Psoas muscle (tissue), 8 donors: ENCODE measurements around the gene KIF23. TPM values are rescaled to one million over a fixed set of nuclear protein-coding genes. Genes with fewer than 3 reads are reported as not detected.
A peak's percentile ranks its signal among the peaks of the same experiment; 100 is the strongest.

Source experiments
- ATAC-seq, 4 donors: fragments of 200-7000 bp; cut with Tn5 transposase; one replicate each; pipeline ENCODE4 v1.9.1; 2020; ENCODE audit warnings: moderate library complexity in 3 of 4, mild to moderate bottlenecking in 2 of 4
- DNase-seq, 2 donors: peaks; one replicate each; pipeline ENCODE4 v3.0.0-alpha.2; 2020
- H3K27ac ChIP-seq: fragments of 200-600 bp; one replicate; pipeline ENCODE4 v1.8.0; 2022
- H3K27me3 ChIP-seq, 3 donors: fragments of 200-600 bp in 1 of 3; one replicate each; pipeline versions ENCODE4 v1.6.1 to v1.8.0; 2013 to 2022; ENCODE audit warnings: low read length in 2 of 3, mild to moderate bottlenecking in 2 of 3, moderate library complexity in 1 of 3; ENCODE audit not compliant: insufficient read depth in 3 of 3
- H3K36me3 ChIP-seq, 2 donors: fragments of 200-600 bp in 1 of 2; one replicate each; pipeline versions ENCODE4 v1.6.1 to v1.8.0; 2013 to 2022; ENCODE audit warnings: low read depth in 1 of 2, mild to moderate bottlenecking in 1 of 2, moderate library complexity in 1 of 2; ENCODE audit not compliant: insufficient read depth in 1 of 2
- H3K4me1 ChIP-seq: fragments of 200-600 bp; one replicate; pipeline ENCODE4 v1.8.0; 2022
- H3K4me3 ChIP-seq: fragments of 200-600 bp; one replicate; pipeline ENCODE4 v1.8.0; 2022; ENCODE audit warnings: mild to moderate bottlenecking
- H3K9me3 ChIP-seq: fragments of 200-600 bp; one replicate; pipeline ENCODE4 v1.8.0; 2022
- WGBS, 3 donors: extraction: QIAGEN DNeasy Blood & Tissue Kit; methylation state at CpG; one replicate each; pipeline versions ENCODE4 v1.1.6 to v1.1.7; 2013; 5-methylcytosine and 5-hydroxymethylcytosine counted together
- intact Hi-C, 2 donors: fragments of 100-400 bp; cut with DNase I; formaldehyde crosslinking; loops; one replicate each; pipeline versions ENCODE4 v1.11.0 to v1.14.2; 2022
- polyA plus RNA-seq, 3 donors: library from polyadenylated mRNA; stranded (reverse); fragments of 200-250 nt; gene quantifications; one replicate each; pipeline ENCODE4 v1.2.3, GENCODE V29; 2013
- total RNA-seq, 4 donors: library from RNA; stranded (reverse); fragmentation: NEBNext Ultra II Directional in 2 of 4; extraction: Animal tissue kit (Norgen Biotek cat#: 25700) in 2 of 4; gene quantifications; one replicate each; pipeline versions ENCODE4 v1.2.1 to v1.2.4, GENCODE V29; 2021 to 2023
- TF ChIP-seq, protein P1 (sequence below): fragments of 200-600 bp; IDR thresholded peaks from one replicate; pipeline ENCODE4 v1.8.0; 2022; ENCODE audit warnings: antibody characterized with exemption
- donor health status: healthy with polysubstance abuse.
- donor health status: DM: no; HTN: no; CAD: no; lungs with moderate emphysema.
- donor health status: Bipolar disorder and iron deficiency.
- donor health status: healthy.
- donor health status: DM: yes; HTN: yes; CAD: no.
- donor health status: DM: no; HTN: no; CAD: no.
- donor health status: DM: no; HTN: no; CAD: no.
- donor health status: DM: yes; HTN: yes; CAD: no.

Gene KIF23
- total and polyA plus RNA-seq, 7 donors = 0.04 to 0.69 (median 0.41) TPM; not detected in 1

DNA sequence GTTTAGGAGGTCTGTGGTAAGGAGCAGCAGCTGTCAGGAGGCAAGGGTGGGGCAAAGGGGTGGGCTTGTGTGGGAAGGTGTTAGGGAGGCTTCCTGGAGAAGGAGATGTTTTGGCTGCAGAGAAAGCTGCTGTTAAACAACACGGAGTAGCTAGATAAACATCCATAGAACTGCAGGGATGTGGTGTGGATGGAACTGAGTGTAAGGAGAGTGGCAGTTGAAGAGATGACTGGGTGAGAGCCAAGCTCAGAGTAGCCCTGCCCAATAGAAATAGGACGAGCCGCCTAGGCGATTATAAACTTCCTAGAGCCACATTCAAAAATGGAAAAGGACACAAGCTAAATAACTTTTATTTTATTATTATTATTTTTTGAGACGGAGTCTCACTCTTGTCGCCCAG is 58.4 kb downstream of the KIF23 start:
- ATAC-seq (no peak), DNase-seq (no peak)
- TF ChIP-seq, protein P1, sequence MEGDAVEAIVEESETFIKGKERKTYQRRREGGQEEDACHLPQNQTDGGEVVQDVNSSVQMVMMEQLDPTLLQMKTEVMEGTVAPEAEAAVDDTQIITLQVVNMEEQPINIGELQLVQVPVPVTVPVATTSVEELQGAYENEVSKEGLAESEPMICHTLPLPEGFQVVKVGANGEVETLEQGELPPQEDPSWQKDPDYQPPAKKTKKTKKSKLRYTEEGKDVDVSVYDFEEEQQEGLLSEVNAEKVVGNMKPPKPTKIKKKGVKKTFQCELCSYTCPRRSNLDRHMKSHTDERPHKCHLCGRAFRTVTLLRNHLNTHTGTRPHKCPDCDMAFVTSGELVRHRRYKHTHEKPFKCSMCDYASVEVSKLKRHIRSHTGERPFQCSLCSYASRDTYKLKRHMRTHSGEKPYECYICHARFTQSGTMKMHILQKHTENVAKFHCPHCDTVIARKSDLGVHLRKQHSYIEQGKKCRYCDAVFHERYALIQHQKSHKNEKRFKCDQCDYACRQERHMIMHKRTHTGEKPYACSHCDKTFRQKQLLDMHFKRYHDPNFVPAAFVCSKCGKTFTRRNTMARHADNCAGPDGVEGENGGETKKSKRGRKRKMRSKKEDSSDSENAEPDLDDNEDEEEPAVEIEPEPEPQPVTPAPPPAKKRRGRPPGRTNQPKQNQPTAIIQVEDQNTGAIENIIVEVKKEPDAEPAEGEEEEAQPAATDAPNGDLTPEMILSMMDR = no peak
- 80 to 83% (median 81%) methylated on average over 6 of the region's 6 CpGs for WGBS, 3 donors
- H3K27ac ChIP-seq = no peak overlapping the region
- no peaks in the 10 kb centered on the region for H3K4me1 ChIP-seq
- H3K36me3 ChIP-seq = no peaks in the 10 kb centered on the region
- no peaks in the 10 kb centered on the region for H3K27me3 ChIP-seq
- no peak overlapping the region for H3K4me3 ChIP-seq
- H3K9me3 ChIP-seq = no peaks in the 10 kb centered on the region
- intact Hi-C loops = no loop called here

DNA sequence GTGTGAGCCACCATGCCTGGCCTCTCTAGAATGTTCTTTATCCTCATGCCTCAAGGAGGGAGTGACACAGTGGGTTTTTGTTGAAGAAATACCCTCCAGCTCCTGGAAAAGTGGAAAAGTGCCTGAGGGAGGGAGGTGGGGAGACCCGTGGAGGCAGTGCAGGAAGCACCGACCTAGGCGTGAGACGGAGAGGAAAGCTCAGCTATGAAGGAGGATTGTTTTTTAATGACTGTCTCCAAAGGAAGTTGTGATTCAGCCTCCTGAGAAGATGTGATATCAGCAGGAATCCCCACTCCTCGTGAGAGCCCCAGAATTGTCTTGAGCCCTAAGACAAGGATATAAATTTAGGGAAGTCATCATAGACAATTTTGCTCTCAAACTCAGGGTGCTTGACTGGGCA is 60.1 kb downstream of the KIF23 start:
- Histone ChIP-seq H3K27me3 (no peaks in the 10 kb centered on the region), H3K4me3 (no peak overlapping the region), H3K9me3 (no peaks in the 10 kb centered on the region), H3K36me3 (no peaks in the 10 kb centered on the region), H3K27ac (no peak overlapping the region), H3K4me1 (no peaks in the 10 kb centered on the region)
- WGBS, 3 donors = 60 to 75% (median 65%) methylated on average over 5 of the region's 5 CpGs
- TF ChIP-seq, protein P1 = no peak
- no peak for DNase-seq
- no peak for ATAC-seq
- intact Hi-C loops = no loop called here

DNA sequence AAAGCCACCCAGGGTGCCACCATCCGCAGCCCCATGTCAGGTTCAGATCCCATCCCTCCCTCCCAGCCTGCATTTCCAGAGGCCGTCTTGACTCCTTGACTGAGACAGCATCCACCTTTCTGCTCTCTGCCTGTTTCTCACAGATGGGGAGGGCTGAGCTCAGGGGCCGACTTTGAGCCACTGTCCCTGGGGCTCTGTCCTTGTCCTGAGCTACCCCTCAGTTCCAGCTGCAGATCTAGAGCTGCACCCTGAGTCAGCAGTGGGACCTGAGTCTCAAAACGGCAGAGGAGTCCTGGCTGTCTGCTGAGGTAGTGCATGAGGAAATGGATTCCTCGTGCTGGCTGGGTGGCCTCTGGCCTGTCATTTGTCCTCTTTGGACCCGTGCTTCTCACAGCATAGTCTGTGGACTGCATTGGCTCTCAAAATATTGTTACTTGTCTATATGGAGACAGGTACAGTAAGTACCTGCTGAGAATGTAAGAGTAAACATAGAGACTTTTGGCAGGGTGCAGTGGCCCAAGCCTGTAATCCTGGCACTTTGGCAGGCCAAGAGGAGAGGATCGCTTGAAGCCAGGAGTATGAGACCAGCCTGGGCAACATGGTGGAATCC is 60.8 kb downstream of the KIF23 start:
- Histone ChIP-seq H3K36me3 (no peaks in the 10 kb centered on the region), H3K4me3 (no peak overlapping the region), H3K4me1 (no peaks in the 10 kb centered on the region), H3K9me3 (no peaks in the 10 kb centered on the region), H3K27ac (no peak overlapping the region), H3K27me3 (no peaks in the 10 kb centered on the region)
- ATAC-seq (no peak), DNase-seq (no peak)
- TF ChIP-seq, protein P1 = no peak
- intact Hi-C loops = loop anchor here in 1 of 2 donors (5.0 kb wide), 1 partner anchor 1012 kb away; no protein-coding TSS in a partner anchor
- 77 to 80% (median 80%) methylated on average over 7 of the region's 7 CpGs for WGBS, 3 donors

DNA sequence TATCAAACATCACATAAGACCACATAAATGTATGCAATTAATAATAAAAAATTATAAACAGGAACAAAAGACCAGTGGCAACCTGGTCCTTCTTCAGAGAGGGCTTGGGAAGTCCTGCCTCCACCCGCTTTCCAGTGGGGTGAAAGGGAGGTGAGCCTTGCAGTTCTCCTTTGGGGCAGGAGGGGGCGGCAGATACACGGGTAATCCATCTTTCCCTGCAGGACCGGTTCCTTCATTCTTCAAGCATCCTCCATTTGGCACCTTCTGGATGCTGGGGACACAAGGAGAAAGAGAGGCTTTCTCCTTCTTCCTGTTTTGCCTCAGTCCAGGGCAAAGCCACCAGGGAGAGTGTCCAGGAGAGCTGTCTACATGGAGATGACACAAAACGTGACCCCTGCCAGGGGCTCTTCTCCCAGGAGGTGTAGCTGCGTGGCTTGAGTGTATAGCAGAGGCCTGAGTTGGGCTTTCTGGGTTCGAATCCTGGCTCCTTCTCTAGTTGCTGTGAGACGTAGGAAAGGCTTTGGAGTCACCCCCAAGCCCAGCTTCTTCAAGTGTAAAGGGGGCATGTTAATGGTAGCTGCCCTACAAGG is 61.7 kb downstream of the KIF23 start:
- Histone ChIP-seq H3K9me3 (no peaks in the 10 kb centered on the region), H3K36me3 (no peaks in the 10 kb centered on the region), H3K4me1 (no peaks in the 10 kb centered on the region), H3K4me3 (no peak overlapping the region), H3K27me3 (no peaks in the 10 kb centered on the region), H3K27ac (no peak overlapping the region)
- peak; percentile 86 to 94 (median 90) for ATAC-seq
- 35 to 40% (median 35%) methylated on average over 8 of the region's 8 CpGs for WGBS, 3 donors
- TF ChIP-seq, protein P1 = peak; percentile 94
- peak; percentile 74 to 87 for DNase-seq
- intact Hi-C loops = loop anchor here in 1 of 2 donors (5.0 kb wide), 1 partner anchor 1011 kb away; no protein-coding TSS in a partner anchor
